SK-N-SH (cell line): ENCODE data around the gene GSTO2.

Source experiments
- CHD2 ChIP-seq: fragments of 150-350 bp; IDR thresholded peaks from 2 replicates; pipeline ENCODE4 v1.6.1; 2018; ENCODE audit warnings: low read length; ENCODE audit not compliant: partially characterized antibody
- CTCF ChIP-seq: fragments of 200-600 bp; sonication (generic); IDR thresholded peaks from 2 replicates; pipeline ENCODE4 v1.6.1; 2017; ENCODE audit warnings: antibody characterized with exemption, mild to moderate bottlenecking, moderate library complexity
- EP300 ChIP-seq, 2 experiments: IDR thresholded peaks; 2 replicates each; pipeline versions ENCODE4 v1.4.0 to v1.6.1; 2012; ENCODE audit warnings: borderline replicate concordance in 1 of 2, low read depth in 1 of 2, low read length in 1 of 2
- GABPA ChIP-seq: IDR thresholded peaks from 2 replicates; pipeline ENCODE4 v1.4.0; 2012; ENCODE audit warnings: low read depth, mild to moderate bottlenecking
- NFIC ChIP-seq: IDR thresholded peaks from 2 replicates; pipeline ENCODE4 v1.4.0; 2012; ENCODE audit warnings: borderline replicate concordance
- POLR2AphosphoS5 ChIP-seq: IDR thresholded peaks from 2 replicates; pipeline ENCODE4 v1.6.1; 2012; ENCODE audit warnings: low read depth, low read length
- RAD21 ChIP-seq: IDR thresholded peaks from 2 replicates; pipeline ENCODE4 v1.6.1; 2012; ENCODE audit warnings: mild to moderate bottlenecking, low read length
- REST ChIP-seq: IDR thresholded peaks from 2 replicates; pipeline ENCODE4 v1.6.1; 2012; ENCODE audit warnings: mild to moderate bottlenecking, low read depth, low read length, moderate library complexity
- RXRA ChIP-seq: IDR thresholded peaks from 2 replicates; pipeline ENCODE4 v1.4.0; 2012; ENCODE audit warnings: low read depth, mild to moderate bottlenecking, borderline replicate concordance
- SMC3 ChIP-seq: IDR thresholded peaks from 2 replicates; pipeline ENCODE4 v1.6.1; 2012; ENCODE audit warnings: low read depth, low read length, improper control_type of control experiment
- TAF1 ChIP-seq: IDR thresholded peaks from 2 replicates; pipeline ENCODE4 v1.6.1; 2012; ENCODE audit warnings: low read depth, mild to moderate bottlenecking, low read length, moderate library complexity, borderline replicate concordance
- USF2 ChIP-seq: fragments of 150-350 bp; IDR thresholded peaks from 2 replicates; pipeline ENCODE4 v1.6.1; 2017; ENCODE audit warnings: antibody characterized with exemption, low read length, low read depth, borderline replicate concordance

- TF ChIP-seq USF2 = no peak
- TF ChIP-seq CTCF = no peak
- no peak for TF ChIP-seq POLR2AphosphoS5
- no peak for TF ChIP-seq RAD21
- TF ChIP-seq NFIC = no peak
- TF ChIP-seq TAF1 = no peak
- no peak for TF ChIP-seq REST
- no peak for TF ChIP-seq GABPA
- TF ChIP-seq RXRA = no peak
- TF ChIP-seq CHD2 = no peak
- TF ChIP-seq SMC3 = no peak
- no peak for TF ChIP-seq EP300 (IDR thresholded peaks at IDR 0.05; ENCODE audit: borderline replicate concordance in 1 of 2, low read depth in 1 of 2, low read length in 1 of 2)
Observed at GRCh38 chr10:104250371-104250770, 18.6 kb upstream of the GSTO2 start.
